Spleen (tissue), 7 donors: ENCODE results near the gene EPHB2.

ENCODE experiments used
- POLR2AphosphoS5 ChIP-seq, 3 donors: sonication (generic); formaldehyde crosslinking; IDR thresholded peaks; one replicate each; pipeline ENCODE4 v1.5.1; 2017; ENCODE audit warnings: antibody characterized with exemption in 3 of 3
- TF ChIP-seq, protein P1 (sequence below), 11 experiments: fragments of 200-600 bp in 7 of 11; fragments of 450-650 bp in 4 of 11; sonication (generic) in 4 of 11; IDR thresholded peaks in 8 of 11; conservative IDR thresholded peaks in 3 of 11; 1 replicate in 7 of 11; 2 replicates in 4 of 11; pipeline versions ENCODE4 v1.4.0 to v1.8.0; 2016 to 2021; ENCODE audit warnings: antibody characterized with exemption in 11 of 11, inconsistent platforms in 4 of 11, mild to moderate bottlenecking in 1 of 11
- donor health status: DM: no; HTN: no; CAD: no; lungs with moderate emphysema.
- donor health status: DM: no; HTN: no; CAD: no.
- donor health status: DM: no; HTN: no; CAD: no.

DNA sequence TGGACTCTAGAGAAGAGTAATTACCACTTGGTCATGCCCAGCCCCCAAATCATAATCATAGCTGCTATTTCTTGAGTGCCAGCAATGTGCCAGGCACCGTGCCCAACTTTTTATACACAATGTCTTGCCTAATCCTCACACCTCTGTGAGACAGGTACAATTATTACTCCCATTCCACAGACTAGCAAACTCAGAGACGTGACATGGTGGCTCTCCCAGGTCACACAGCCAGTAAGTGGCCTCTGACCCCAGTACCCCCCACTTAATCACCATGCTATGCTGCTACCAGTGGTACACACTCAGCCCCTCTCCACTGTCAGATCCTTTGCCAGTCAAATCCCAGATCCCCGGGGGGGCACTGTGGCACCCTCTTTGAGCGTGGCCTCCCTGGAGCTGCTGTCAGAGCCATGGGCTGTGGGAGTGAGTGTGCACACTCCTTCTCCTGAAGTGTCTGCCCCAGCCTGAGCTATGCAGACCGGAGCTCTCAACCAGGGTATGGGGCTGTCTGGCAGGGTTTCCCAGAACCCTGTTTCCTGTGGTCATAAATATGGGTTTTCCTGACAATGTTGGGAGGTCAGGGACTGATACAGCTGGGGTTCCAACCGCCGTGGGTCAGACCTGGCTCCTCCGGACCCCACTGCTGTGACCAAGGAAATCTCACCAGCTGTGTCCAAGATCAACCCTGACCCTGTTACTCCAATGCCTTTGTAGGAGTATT is 210.3 kb downstream of the EPHB2 start:
- TF ChIP-seq, protein P1, sequence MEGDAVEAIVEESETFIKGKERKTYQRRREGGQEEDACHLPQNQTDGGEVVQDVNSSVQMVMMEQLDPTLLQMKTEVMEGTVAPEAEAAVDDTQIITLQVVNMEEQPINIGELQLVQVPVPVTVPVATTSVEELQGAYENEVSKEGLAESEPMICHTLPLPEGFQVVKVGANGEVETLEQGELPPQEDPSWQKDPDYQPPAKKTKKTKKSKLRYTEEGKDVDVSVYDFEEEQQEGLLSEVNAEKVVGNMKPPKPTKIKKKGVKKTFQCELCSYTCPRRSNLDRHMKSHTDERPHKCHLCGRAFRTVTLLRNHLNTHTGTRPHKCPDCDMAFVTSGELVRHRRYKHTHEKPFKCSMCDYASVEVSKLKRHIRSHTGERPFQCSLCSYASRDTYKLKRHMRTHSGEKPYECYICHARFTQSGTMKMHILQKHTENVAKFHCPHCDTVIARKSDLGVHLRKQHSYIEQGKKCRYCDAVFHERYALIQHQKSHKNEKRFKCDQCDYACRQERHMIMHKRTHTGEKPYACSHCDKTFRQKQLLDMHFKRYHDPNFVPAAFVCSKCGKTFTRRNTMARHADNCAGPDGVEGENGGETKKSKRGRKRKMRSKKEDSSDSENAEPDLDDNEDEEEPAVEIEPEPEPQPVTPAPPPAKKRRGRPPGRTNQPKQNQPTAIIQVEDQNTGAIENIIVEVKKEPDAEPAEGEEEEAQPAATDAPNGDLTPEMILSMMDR (IDR thresholded peaks at IDR 0.05 in 8 of 11, conservative IDR thresholded peaks at IDR 0.05 in 3 of 11): no peak
- TF ChIP-seq POLR2AphosphoS5 (IDR thresholded peaks at IDR 0.05): no peak
